ENCODE measurements around the gene P2RY11. TPM values are rescaled to one million over a fixed set of nuclear protein-coding genes. Genes with fewer than 3 reads are reported as not detected.

Gene P2RY11
- total and polyA plus RNA-seq, 2 experiments from 2014 or later, result 4.0 to 4.3 TPM

- no peak for ATAC-seq
- Histone ChIP-seq H3K36me3 (ENCODE audit: insufficient read depth) (peaks cover 28% of the 10 kb centered on the region), H2AFZ (no peak overlapping the region), H3K9me2 (ENCODE audit: insufficient read depth) (no peaks in the 10 kb centered on the region), H3K4me2 (peak overlapping the region; percentile 97), H3K4me3 (peak overlapping the region; percentile 98), H3K4me1 (ENCODE audit: insufficient read depth) (peaks cover 7% of the 10 kb centered on the region; the same call in 1 of the 2 replicates), H4K20me1 (replicated peaks; ENCODE audit: insufficient read depth) (0 out of 2 replicates have a peak, but pooled peaks cover 7% of the 10 kb centered on the region), H3K27ac (ENCODE audit: low read depth) (peak overlapping the region; percentile 50; the same call in 1 of the 2 replicates), H3F3A (replicated peaks; ENCODE audit: low read depth) (peaks cover 40% of the 10 kb centered on the region), H3K79me2 (replicated peaks; ENCODE audit: insufficient read depth) (peaks cover 24% of the 10 kb centered on the region), H3K27me3 (ENCODE audit: insufficient read depth) (no peaks in the 10 kb centered on the region)
- Mint-ChIP-seq H3K4me1 (peaks cover 11% of the 10 kb centered on the region), H3K9me3 (no peaks in the 10 kb centered on the region), H3K27me3 (ENCODE audit: insufficient read depth, low read depth, poor library complexity) (peaks cover 24% of the 10 kb centered on the region), H3K4me3 (peak overlapping the region; percentile 96), H3K36me3 (ENCODE audit: low read depth) (peaks cover 51% of the 10 kb centered on the region), H3K27ac (peak overlapping the region; percentile 50)
- no peak for DNase-seq (ENCODE audit: low spot score)
- TF ChIP-seq CTCF (conservative IDR thresholded peaks at IDR 0.05; ENCODE audit: low read depth in 2 of 2) (no peak), CREB1 (CRISPR knock-in tag; IDR thresholded peaks at IDR 0.05; ENCODE audit: low read depth) (no peak), ETS1 (IDR thresholded peaks at IDR 0.05) (no peak), EZH2phosphoT487 (IDR thresholded peaks at IDR 0.05; ENCODE audit: unreplicated experiment) (no peak), ZNF331 (CRISPR knock-in tag; IDR thresholded peaks at IDR 0.05; ENCODE audit: low read depth) (no peak), REST (IDR thresholded peaks at IDR 0.05; ENCODE audit: unreplicated experiment) (no peak), STAT1 (IDR thresholded peaks at IDR 0.05; ENCODE audit: unreplicated experiment) (no peak), ZNF462 (CRISPR knock-in tag; IDR thresholded peaks at IDR 0.05) (no peak), POLR2AphosphoS5 (IDR thresholded peaks at IDR 0.05; ENCODE audit: low read depth) (no peak), NANOG (IDR thresholded peaks at IDR 0.05; ENCODE audit: borderline replicate concordance) (no peak), EZH2 (IDR thresholded peaks at IDR 0.05; ENCODE audit: low read depth, unreplicated experiment) (no peak), JUNB (IDR thresholded peaks at IDR 0.05; ENCODE audit: unreplicated experiment) (no peak), ZNF114 (CRISPR knock-in tag; IDR thresholded peaks at IDR 0.05) (no peak)
These were observed 4.2 kb upstream of the P2RY11 start for GRCh38 chr19:10107254-10107653.
